Measurements from ENCODE around the gene ACAD9.

- TF ChIP-seq EZH2 (IDR thresholded peaks at IDR 0.05) (no peak), POLR2AphosphoS5 (IDR thresholded peaks at IDR 0.05; ENCODE audit: borderline replicate concordance, low read depth, low read length) (no peak), FOXP2 (optimal IDR thresholded peaks at IDR 0.05; ENCODE audit: control extremely low read depth, extremely low read length, insufficient read depth) (no peak)
Observed at GRCh38 chr3:128911911-128912310, 32.5 kb downstream of the ACAD9 start.

Data from SK-N-MC (cell line).